Mesenchymal stem cell (in vitro differentiated cells and primary cell): ENCODE measurements around the gene ZKSCAN1.
A peak's percentile ranks its signal among the peaks of the same experiment; 100 is the strongest.

Source experiments
- DNase-seq: peaks from one replicate; pipeline ENCODE4 v3.0.0-alpha.2; 2013
- H2AFZ ChIP-seq: one replicate; pipeline ENCODE4 v1.6.1; 2013; ENCODE audit warnings: low read depth, mild to moderate bottlenecking, control low read depth, inconsistent platforms, low read length, moderate library complexity
- H2AK5ac ChIP-seq: 2 replicates; pipeline ENCODE4 v1.6.1; 2013; ENCODE audit warnings: low read length, moderate library complexity, mild to moderate bottlenecking, inconsistent platforms; ENCODE audit not compliant: severe bottlenecking
- H2BK120ac ChIP-seq: one replicate; pipeline ENCODE4 v1.6.1; 2013; ENCODE audit warnings: low read depth, mild to moderate bottlenecking, inconsistent platforms, low read length, moderate library complexity
- H2BK12ac ChIP-seq, 2 experiments: one replicate each; pipeline ENCODE4 v1.6.1; 2013; ENCODE audit warnings: inconsistent platforms in 2 of 2, low read length in 2 of 2, mild to moderate bottlenecking in 2 of 2, moderate library complexity in 2 of 2, control low read depth in 1 of 2
- H2BK15ac ChIP-seq: one replicate; pipeline ENCODE4 v1.6.1; 2013; ENCODE audit warnings: mild to moderate bottlenecking, low read depth, inconsistent platforms; ENCODE audit not compliant: poor library complexity, severe bottlenecking
- H2BK5ac ChIP-seq: 2 replicates; pipeline ENCODE4 v1.6.1; 2013; ENCODE audit warnings: low read depth, mild to moderate bottlenecking, low read length, control low read depth, inconsistent platforms; ENCODE audit not compliant: poor library complexity, severe bottlenecking
- H3K14ac ChIP-seq, 2 experiments: one replicate each; pipeline ENCODE4 v1.6.1; 2013; ENCODE audit warnings: inconsistent platforms in 2 of 2, low read length in 2 of 2, control low read depth in 1 of 2, mild to moderate bottlenecking in 1 of 2, moderate library complexity in 1 of 2
- H3K18ac ChIP-seq, 2 experiments: one replicate each; pipeline ENCODE4 v1.6.1; 2013; ENCODE audit warnings: inconsistent platforms in 2 of 2, low read length in 2 of 2, control low read depth in 1 of 2, low read depth in 1 of 2, mild to moderate bottlenecking in 1 of 2
- H3K23ac ChIP-seq, 2 experiments: one replicate each; pipeline ENCODE4 v1.6.1; 2013; ENCODE audit warnings: inconsistent platforms in 2 of 2, low read length in 2 of 2, mild to moderate bottlenecking in 2 of 2, moderate library complexity in 2 of 2, control low read depth in 1 of 2
- H3K27ac ChIP-seq: 2 replicates; pipeline ENCODE4 v1.5.1; 2013; ENCODE audit warnings: mild to moderate bottlenecking, moderate library complexity, low read length, control low read depth, inconsistent platforms; ENCODE audit not compliant: poor library complexity, severe bottlenecking
- H3K27me3 ChIP-seq, 2 experiments: 2 replicates each; pipeline versions ENCODE4 v1.6.1 to v1.7.0; 2013; ENCODE audit warnings: low read length in 2 of 2, mild to moderate bottlenecking in 2 of 2, moderate library complexity in 2 of 2, control low read depth in 1 of 2, inconsistent platforms in 1 of 2; ENCODE audit not compliant: control insufficient read depth in 1 of 2, insufficient read depth in 1 of 2
- H3K36me3 ChIP-seq, 2 experiments: 2 replicates each; pipeline versions ENCODE4 v1.6.1 to v1.7.0; 2013; ENCODE audit warnings: low read length in 2 of 2, control low read depth in 1 of 2, inconsistent platforms in 1 of 2, low read depth in 1 of 2, mild to moderate bottlenecking in 1 of 2; ENCODE audit not compliant: insufficient read depth in 2 of 2, control insufficient read depth in 1 of 2
- H3K4ac ChIP-seq, 2 experiments: one replicate each; pipeline ENCODE4 v1.6.1; 2013; ENCODE audit warnings: inconsistent platforms in 2 of 2, low read length in 2 of 2, mild to moderate bottlenecking in 2 of 2, moderate library complexity in 2 of 2, control low read depth in 1 of 2, low read depth in 1 of 2
- H3K4me1 ChIP-seq: 2 replicates; pipeline ENCODE4 v1.6.1; 2013; ENCODE audit warnings: low read depth, low read length, control low read depth; ENCODE audit not compliant: control insufficient read depth, insufficient read depth
- H3K4me2 ChIP-seq: 2 replicates; pipeline ENCODE4 v1.6.1; 2013; ENCODE audit warnings: low read length, mild to moderate bottlenecking, inconsistent platforms; ENCODE audit not compliant: poor library complexity, severe bottlenecking
- H3K4me3 ChIP-seq, 2 experiments: 2 replicates each; pipeline versions ENCODE4 v1.5.1 to v1.7.0; 2013; ENCODE audit warnings: low read length in 2 of 2, mild to moderate bottlenecking in 2 of 2, control low read depth in 1 of 2, low read depth in 1 of 2; ENCODE audit not compliant: insufficient read depth in 1 of 2
- H3K79me1 ChIP-seq: replicated peaks from 2 replicates; pipeline ENCODE4 v1.6.1; 2013; ENCODE audit warnings: mild to moderate bottlenecking, control low read depth, low read length, inconsistent platforms; ENCODE audit not compliant: poor library complexity, severe bottlenecking
- H3K9ac ChIP-seq: 2 replicates; pipeline ENCODE4 v1.7.0; 2013; ENCODE audit warnings: mild to moderate bottlenecking, low read length, moderate library complexity
- H3K9me3 ChIP-seq: 2 replicates; pipeline ENCODE4 v1.7.0; 2013; ENCODE audit warnings: mild to moderate bottlenecking, low read length; ENCODE audit not compliant: control insufficient read depth
- H4K8ac ChIP-seq: one replicate; pipeline ENCODE4 v1.6.1; 2013; ENCODE audit warnings: inconsistent platforms, mild to moderate bottlenecking, low read length, moderate library complexity
- H4K91ac ChIP-seq: one replicate; pipeline ENCODE4 v1.6.1; 2013; ENCODE audit warnings: mild to moderate bottlenecking, low read length, inconsistent platforms
- WGBS: methylation state at CpG from one replicate; pipeline ENCODE4 v1.1.7; 2013; ENCODE audit warnings: mixed read lengths; 5-methylcytosine and 5-hydroxymethylcytosine counted together

ZKSCAN1 gene

DNA sequence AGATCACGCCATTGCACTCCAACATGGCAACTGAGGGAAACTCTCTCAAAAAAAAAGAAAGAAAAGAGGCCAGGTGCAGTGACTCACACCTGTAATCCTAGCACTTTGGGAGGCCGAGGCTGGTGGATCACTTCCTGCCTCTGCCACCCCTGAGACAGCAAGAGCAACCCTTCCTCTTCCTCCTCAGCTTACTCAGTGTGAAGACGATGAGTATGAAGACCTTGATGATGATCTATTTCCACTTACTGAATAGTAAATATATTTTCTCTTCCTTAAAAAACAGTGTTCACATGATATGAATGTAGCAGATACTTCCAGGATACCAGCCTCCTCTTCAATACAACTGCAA, 2.1 kb upstream of the ZKSCAN1 start:
- DNase-seq, result no peak
- 62% methylated on average over 2 of the region's 3 CpGs for WGBS

DNA sequence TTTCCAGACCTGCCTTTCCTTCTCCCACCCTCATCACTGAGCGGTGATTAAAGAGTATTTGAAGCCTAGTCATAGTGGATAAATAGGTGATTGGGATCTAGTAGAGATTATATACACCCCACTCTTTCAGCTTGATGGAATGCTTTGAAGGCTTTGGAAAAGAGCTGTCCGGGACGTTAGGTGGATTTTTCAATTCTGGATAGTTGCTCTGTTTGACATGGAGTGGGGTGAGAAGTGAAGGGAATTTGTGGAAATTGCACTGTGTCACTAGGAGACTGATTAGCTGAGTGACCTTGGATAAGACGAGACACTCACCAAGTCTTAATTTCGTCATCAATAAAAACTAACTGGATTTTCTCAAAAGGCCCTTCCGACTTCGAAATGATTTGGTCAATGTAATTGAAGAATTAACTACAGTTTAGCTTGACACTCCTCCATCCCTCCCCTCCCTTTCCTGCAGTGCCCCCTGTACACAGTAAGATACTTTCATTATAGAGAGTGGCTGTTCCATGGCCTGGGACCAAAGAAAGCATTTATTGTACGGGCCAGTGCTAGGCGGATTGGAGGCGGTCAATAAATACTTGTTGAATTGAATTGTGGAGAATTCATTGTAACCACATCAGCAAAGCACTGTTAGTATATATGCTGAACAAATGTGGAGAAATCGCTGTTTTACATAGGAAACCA, 962 bp downstream of the ZKSCAN1 start:
- WGBS, result 40% methylated on average over 5 of the region's 11 CpGs
- Histone ChIP-seq H3K4me1 (peaks cover 6% of the 10 kb centered on the region), H3K4me3 (peak overlapping the region; percentile 79 to 100), H2BK12ac (no peak overlapping the region), H3K4ac (peak overlapping the region in 1 of 2 experiments; percentile 65), H3K36me3 (peaks cover 10 to 15% of the 10 kb centered on the region in 2 experiments), H3K4me2 (peak overlapping the region; percentile 49), H4K8ac (no peak overlapping the region), H3K27me3 (peaks cover under 1 to 2% of the 10 kb centered on the region in 2 experiments), H4K91ac (no peak overlapping the region), H3K9me3 (no peaks in the 10 kb centered on the region), H3K9ac (peak overlapping the region; percentile 98), H3K27ac (no peak overlapping the region), H2BK5ac (no peak overlapping the region), H2BK15ac (no peak overlapping the region), H3K18ac (no peak overlapping the region), H3K79me1 (peaks cover 2% of the 10 kb centered on the region), H3K23ac (no peak overlapping the region), H2AK5ac (no peak overlapping the region), H2BK120ac (no peak overlapping the region), H3K14ac (no peak overlapping the region), H2AFZ (no peak overlapping the region)
- DNase-seq, result peak; percentile 42

More for the DNA sequence above, 2.1 kb upstream of the ZKSCAN1 start:
- H3K9me3 ChIP-seq, result no peaks in the 10 kb centered on the region
- H3K27me3 ChIP-seq, result peaks cover 10 to 11% of the 10 kb centered on the region in 2 experiments
- no peak overlapping the region for H4K8ac ChIP-seq
- no peak overlapping the region for H4K91ac ChIP-seq
- H2BK12ac ChIP-seq, result no peak overlapping the region
- no peak overlapping the region for H2BK5ac ChIP-seq
- H3K23ac ChIP-seq, result no peak overlapping the region
- no peaks in the 10 kb centered on the region for H3K36me3 ChIP-seq
- H3K4ac ChIP-seq, result no peak overlapping the region
- no peaks in the 10 kb centered on the region for H3K79me1 ChIP-seq
- no peak overlapping the region for H2BK120ac ChIP-seq
- no peak overlapping the region for H3K4me3 ChIP-seq
- no peak overlapping the region for H3K4me2 ChIP-seq
- H3K4me1 ChIP-seq, result peaks cover 3% of the 10 kb centered on the region
- no peak overlapping the region for H2AK5ac ChIP-seq
- H3K18ac ChIP-seq, result no peak overlapping the region
- H3K14ac ChIP-seq, result no peak overlapping the region
- H2BK15ac ChIP-seq, result no peak overlapping the region
- H3K27ac ChIP-seq, result no peak overlapping the region
- no peak overlapping the region for H3K9ac ChIP-seq
- no peak overlapping the region for H2AFZ ChIP-seq

DNA sequence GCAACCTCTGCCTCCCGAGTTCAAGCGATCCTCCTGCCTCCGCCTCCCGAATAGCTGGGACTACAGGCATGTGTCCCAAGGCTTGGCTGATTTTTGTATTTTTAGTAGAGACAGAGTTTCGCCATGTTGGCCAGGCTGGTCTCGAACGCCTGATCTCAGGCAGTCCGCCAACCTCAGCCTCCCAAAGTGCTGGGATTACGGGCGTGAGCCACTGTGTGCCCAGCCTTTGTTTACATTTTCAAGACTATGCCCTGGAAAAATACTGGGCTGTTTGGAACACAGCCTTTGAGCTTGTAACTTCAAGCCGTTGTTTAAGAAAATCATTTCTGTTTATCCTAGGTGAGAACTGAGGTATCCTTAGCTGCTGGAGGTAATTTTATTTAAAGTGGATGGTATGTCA, 1.9 kb downstream of the ZKSCAN1 start:
- Histone ChIP-seq H3K4me3 (peak overlapping the region in 1 of 2 experiments; percentile 100), H4K91ac (no peak overlapping the region), H3K9me3 (no peaks in the 10 kb centered on the region), H3K27ac (no peak overlapping the region), H3K79me1 (peaks cover 5% of the 10 kb centered on the region), H3K14ac (no peak overlapping the region), H3K9ac (peak overlapping the region; percentile 98), H4K8ac (no peak overlapping the region), H2BK15ac (no peak overlapping the region), H3K36me3 (peaks cover 17 to 18% of the 10 kb centered on the region in 2 experiments), H2BK12ac (no peak overlapping the region), H3K27me3 (no peaks in the 10 kb centered on the region), H2BK5ac (no peak overlapping the region), H3K23ac (no peak overlapping the region), H3K4ac (no peak overlapping the region), H3K4me2 (no peak overlapping the region), H2AK5ac (no peak overlapping the region), H3K4me1 (peaks cover 6% of the 10 kb centered on the region), H2AFZ (no peak overlapping the region), H3K18ac (no peak overlapping the region), H2BK120ac (no peak overlapping the region)
- WGBS, result 93% methylated on average over 11 of the region's 11 CpGs
- DNase-seq, result peak; percentile 33

DNA sequence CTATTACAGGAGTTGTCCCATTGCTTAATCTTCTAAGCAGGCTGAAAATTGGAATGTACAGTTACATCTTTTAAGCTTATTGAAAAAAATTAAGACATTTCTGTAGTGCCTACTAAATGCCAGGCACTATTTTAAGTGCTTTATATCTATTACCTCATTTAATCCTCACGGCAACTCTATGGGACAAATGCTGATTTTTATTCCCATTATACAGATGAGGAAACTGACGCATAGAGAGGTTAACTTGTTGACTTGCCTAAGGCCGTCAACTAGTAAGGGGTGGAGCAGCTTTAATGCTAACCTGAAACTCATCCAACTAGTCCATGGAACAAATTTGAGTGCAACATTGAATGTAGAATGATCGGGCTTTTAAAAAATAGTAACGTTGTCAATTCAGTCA, 2.5 kb downstream of the ZKSCAN1 start:
- 96% methylated on average over 5 of the region's 5 CpGs for WGBS
- Histone ChIP-seq H3K4me2 (no peak overlapping the region), H3K36me3 (peaks cover 21 to 24% of the 10 kb centered on the region in 2 experiments), H2AK5ac (no peak overlapping the region), H4K8ac (no peak overlapping the region), H2AFZ (no peak overlapping the region), H3K23ac (no peak overlapping the region), H4K91ac (no peak overlapping the region), H2BK5ac (no peak overlapping the region), H3K4me1 (peaks cover 6% of the 10 kb centered on the region), H3K9me3 (no peaks in the 10 kb centered on the region), H3K27me3 (no peaks in the 10 kb centered on the region), H2BK120ac (no peak overlapping the region), H3K14ac (no peak overlapping the region), H3K9ac (peak overlapping the region; percentile 98), H3K27ac (no peak overlapping the region), H3K18ac (no peak overlapping the region), H3K4me3 (peak overlapping the region in 1 of 2 experiments; percentile 100), H3K4ac (no peak overlapping the region), H2BK12ac (no peak overlapping the region), H3K79me1 (peaks cover 8% of the 10 kb centered on the region), H2BK15ac (no peak overlapping the region)
- DNase-seq, result no peak
